ENCODE data around the gene ZNF668. TPM values are rescaled to one million over a fixed set of nuclear protein-coding genes. Genes with fewer than 3 reads are reported as not detected.
A peak's percentile ranks its signal among the peaks of the same experiment; 100 is the strongest.

The ZNF668 gene
- total and polyA plus RNA-seq, 2 of the 13 experiments (the other 11 are each of a cell fraction or from before 2014, with no cell fraction given) = 3.8 to 9.8 TPM

DNA sequence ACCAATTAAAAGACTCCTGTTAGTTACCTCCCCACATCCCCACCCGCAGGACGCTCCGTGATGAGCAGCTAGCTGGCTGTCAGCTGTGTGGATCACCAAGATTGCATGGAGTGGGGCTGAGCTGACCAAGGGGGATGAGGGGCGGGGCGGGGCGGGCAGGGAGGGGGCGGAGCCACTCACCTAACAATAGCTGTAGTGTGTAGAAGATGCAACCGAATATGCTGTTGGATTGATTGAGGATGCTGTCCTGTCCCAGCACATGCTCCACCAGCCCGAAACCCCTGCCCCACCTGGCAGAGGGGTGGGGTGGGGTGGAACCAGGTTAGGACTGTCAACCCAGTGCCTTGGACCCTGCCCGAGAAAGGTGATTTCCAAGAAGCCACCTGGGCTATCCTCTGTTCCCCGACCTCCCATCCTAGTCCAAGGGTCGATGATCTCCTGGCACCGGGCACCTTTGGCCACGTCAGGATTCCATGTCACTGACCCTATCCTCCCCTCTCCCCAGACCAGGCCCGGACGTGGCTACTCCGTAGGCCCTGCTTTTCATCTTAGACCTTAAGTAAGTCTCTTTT, 19.2 kb upstream of the ZNF668 start (continued):
- TF ChIP-seq ZNF160 (CRISPR knock-in tag; IDR thresholded peaks at IDR 0.05) (no peak), ERF (CRISPR knock-in tag; IDR thresholded peaks at IDR 0.05) (0 out of 2 replicates have a peak, but pooled peaks have one; percentile 30), YY1 (IDR thresholded peaks at IDR 0.05; ENCODE audit: insufficient read depth, insufficient replicate concordance, low read depth, low read length) (no peak), NAIF1 (CRISPR knock-in tag; IDR thresholded peaks at IDR 0.05; ENCODE audit: borderline replicate concordance) (no peak), SIN3A (IDR thresholded peaks at IDR 0.05; ENCODE audit: borderline replicate concordance, low read depth, low read length) (peak; percentile 31; the same call in 1 of the 2 replicates), POLR2AphosphoS5 (IDR thresholded peaks at IDR 0.05; ENCODE audit: low read depth, low read length) (peak; percentile 44), MYC (CRISPR knock-in tag; IDR thresholded peaks at IDR 0.05; ENCODE audit: borderline replicate concordance) (peak; percentile 64), BCL6 (CRISPR knock-in tag; IDR thresholded peaks at IDR 0.05) (peak; percentile 45; the same call in 1 of the 2 replicates), MEIS2 (CRISPR knock-in tag; IDR thresholded peaks at IDR 0.05) (no peak), HNRNPL (IDR thresholded peaks at IDR 0.05; ENCODE audit: low read depth, low read length) (0 out of 2 replicates have a peak, but pooled peaks have one; percentile 26), FOXO1 (CRISPR knock-in tag; IDR thresholded peaks at IDR 0.05) (0 out of 2 replicates have a peak, but pooled peaks have one; percentile 26), NR2F6 (IDR thresholded peaks at IDR 0.05) (no peak), NR2F6 (CRISPR knock-in tag; IDR thresholded peaks at IDR 0.05) (peak; percentile 44; the same call in 1 of the 2 replicates), KMT2A (CRISPR knock-in tag; IDR thresholded peaks at IDR 0.05) (peak; percentile 37; the same call in 1 of the 2 replicates), PAWR (CRISPR knock-in tag; IDR thresholded peaks at IDR 0.05; ENCODE audit: borderline replicate concordance) (no peak), ZFX (CRISPR knock-in tag; IDR thresholded peaks at IDR 0.05; ENCODE audit: low read depth) (peak; percentile 12; the same call in 1 of the 2 replicates), ZNF709 (CRISPR knock-in tag; IDR thresholded peaks at IDR 0.05) (no peak), GABPB1 (CRISPR knock-in tag; IDR thresholded peaks at IDR 0.05) (0 out of 2 replicates have a peak, but pooled peaks have one; percentile 20), FOXM1 (CRISPR knock-in tag; IDR thresholded peaks at IDR 0.05) (no peak)
- TF ChIP-seq, protein P1, sequence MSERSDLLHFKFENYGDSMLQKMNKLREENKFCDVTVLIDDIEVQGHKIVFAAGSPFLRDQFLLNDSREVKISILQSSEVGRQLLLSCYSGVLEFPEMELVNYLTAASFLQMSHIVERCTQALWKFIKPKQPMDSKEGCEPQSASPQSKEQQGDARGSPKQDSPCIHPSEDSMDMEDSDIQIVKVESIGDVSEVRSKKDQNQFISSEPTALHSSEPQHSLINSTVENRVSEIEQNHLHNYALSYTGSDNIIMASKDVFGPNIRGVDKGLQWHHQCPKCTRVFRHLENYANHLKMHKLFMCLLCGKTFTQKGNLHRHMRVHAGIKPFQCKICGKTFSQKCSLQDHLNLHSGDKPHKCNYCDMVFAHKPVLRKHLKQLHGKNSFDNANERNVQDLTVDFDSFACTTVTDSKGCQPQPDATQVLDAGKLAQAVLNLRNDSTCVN (CRISPR knock-in tag; IDR thresholded peaks at IDR 0.05; ENCODE audit: borderline replicate concordance) = 0 out of 2 replicates have a peak, but pooled peaks have one; percentile 18
- TF ChIP-seq, protein P2, sequence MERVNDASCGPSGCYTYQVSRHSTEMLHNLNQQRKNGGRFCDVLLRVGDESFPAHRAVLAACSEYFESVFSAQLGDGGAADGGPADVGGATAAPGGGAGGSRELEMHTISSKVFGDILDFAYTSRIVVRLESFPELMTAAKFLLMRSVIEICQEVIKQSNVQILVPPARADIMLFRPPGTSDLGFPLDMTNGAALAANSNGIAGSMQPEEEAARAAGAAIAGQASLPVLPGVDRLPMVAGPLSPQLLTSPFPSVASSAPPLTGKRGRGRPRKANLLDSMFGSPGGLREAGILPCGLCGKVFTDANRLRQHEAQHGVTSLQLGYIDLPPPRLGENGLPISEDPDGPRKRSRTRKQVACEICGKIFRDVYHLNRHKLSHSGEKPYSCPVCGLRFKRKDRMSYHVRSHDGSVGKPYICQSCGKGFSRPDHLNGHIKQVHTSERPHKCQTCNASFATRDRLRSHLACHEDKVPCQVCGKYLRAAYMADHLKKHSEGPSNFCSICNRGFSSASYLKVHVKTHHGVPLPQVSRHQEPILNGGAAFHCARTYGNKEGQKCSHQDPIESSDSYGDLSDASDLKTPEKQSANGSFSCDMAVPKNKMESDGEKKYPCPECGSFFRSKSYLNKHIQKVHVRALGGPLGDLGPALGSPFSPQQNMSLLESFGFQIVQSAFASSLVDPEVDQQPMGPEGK (CRISPR knock-in tag; IDR thresholded peaks at IDR 0.05) = 0 out of 2 replicates have a peak, but pooled peaks have one; percentile 27
- TF ChIP-seq, protein P3, sequence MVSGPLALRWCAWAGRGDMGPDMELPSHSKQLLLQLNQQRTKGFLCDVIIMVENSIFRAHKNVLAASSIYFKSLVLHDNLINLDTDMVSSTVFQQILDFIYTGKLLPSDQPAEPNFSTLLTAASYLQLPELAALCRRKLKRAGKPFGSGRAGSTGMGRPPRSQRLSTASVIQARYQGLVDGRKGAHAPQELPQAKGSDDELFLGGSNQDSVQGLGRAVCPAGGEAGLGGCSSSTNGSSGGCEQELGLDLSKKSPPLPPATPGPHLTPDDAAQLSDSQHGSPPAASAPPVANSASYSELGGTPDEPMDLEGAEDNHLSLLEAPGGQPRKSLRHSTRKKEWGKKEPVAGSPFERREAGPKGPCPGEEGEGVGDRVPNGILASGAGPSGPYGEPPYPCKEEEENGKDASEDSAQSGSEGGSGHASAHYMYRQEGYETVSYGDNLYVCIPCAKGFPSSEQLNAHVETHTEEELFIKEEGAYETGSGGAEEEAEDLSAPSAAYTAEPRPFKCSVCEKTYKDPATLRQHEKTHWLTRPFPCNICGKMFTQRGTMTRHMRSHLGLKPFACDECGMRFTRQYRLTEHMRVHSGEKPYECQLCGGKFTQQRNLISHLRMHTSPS (CRISPR knock-in tag; IDR thresholded peaks at IDR 0.05; ENCODE audit: low read depth) = no peak
- TF ChIP-seq, protein P4, sequence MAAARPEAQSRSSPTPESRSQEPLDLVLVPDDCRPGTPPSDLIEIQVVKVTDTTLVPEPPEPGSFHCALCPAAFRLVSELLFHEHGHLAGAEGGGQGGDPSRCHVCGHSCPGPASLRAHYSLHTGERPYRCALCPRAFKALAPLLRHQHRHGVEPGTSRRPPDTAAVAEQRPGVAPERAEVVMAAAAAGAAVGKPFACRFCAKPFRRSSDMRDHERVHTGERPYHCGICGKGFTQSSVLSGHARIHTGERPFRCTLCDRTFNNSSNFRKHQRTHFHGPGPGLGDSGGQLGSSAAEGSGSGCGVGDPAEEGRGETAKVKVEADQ (CRISPR knock-in tag; IDR thresholded peaks at IDR 0.05; ENCODE audit: borderline replicate concordance) = 0 out of 2 replicates have a peak, but pooled peaks have one; percentile 19
- TF ChIP-seq, protein P5, sequence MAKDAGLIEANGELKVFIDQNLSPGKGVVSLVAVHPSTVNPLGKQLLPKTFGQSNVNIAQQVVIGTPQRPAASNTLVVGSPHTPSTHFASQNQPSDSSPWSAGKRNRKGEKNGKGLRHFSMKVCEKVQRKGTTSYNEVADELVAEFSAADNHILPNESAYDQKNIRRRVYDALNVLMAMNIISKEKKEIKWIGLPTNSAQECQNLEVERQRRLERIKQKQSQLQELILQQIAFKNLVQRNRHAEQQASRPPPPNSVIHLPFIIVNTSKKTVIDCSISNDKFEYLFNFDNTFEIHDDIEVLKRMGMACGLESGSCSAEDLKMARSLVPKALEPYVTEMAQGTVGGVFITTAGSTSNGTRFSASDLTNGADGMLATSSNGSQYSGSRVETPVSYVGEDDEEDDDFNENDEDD (CRISPR knock-in tag; IDR thresholded peaks at IDR 0.05; ENCODE audit: borderline replicate concordance) = 0 out of 2 replicates have a peak, but pooled peaks have one; percentile 34

Data from HepG2 (cell line).